Measurements from ENCODE around the gene BCL11A.

The BCL11A gene

GRCh38 chr2:60529136-60529784 is 24.2 kb downstream of the BCL11A start:
- H3K9me3 ChIP-seq (ENCODE audit: control insufficient read depth in 1 of 2, low read length in 2 of 2): no peaks in the 10 kb centered on the region
- H3K9ac ChIP-seq (ENCODE audit: low read depth in 1 of 2, low read length in 2 of 2): peak overlapping the region in 1 of 2 donors; percentile 50
- H3K4me3 ChIP-seq (ENCODE audit: low read depth in 1 of 2, low read length in 2 of 2): peak overlapping the region in 1 of 2 donors; percentile 21
- H3K4me1 ChIP-seq (ENCODE audit: control insufficient read depth in 1 of 2, insufficient read depth in 2 of 2, low read length in 2 of 2): peaks cover 40 to 46% of the 10 kb centered on the region in 2 donors
- H3K27ac ChIP-seq (ENCODE audit: low read depth, low read length): no peak overlapping the region
- H3K27me3 ChIP-seq (ENCODE audit: control insufficient read depth in 1 of 2, insufficient read depth in 2 of 2, low read length in 2 of 2): peaks cover 0 to 3% of the 10 kb centered on the region in 2 donors
- peaks cover 0 to 8% of the 10 kb centered on the region in 2 donors for H3K36me3 ChIP-seq (ENCODE audit: control insufficient read depth in 1 of 2, insufficient read depth in 2 of 2, low read length in 2 of 2)

GRCh38 chr2:60528281-60529020 is 25.0 kb downstream of the BCL11A start:
- no peak overlapping the region for H3K4me3 ChIP-seq (ENCODE audit: low read depth in 1 of 2, low read length in 2 of 2)
- no peak overlapping the region for H3K9ac ChIP-seq (ENCODE audit: low read depth in 1 of 2, low read length in 2 of 2)
- no peak overlapping the region for H3K27ac ChIP-seq (ENCODE audit: low read depth, low read length)

GRCh38 chr2:60527762-60528161 is 25.7 kb downstream of the BCL11A start:
- Histone ChIP-seq H3K4me1 (ENCODE audit: control insufficient read depth in 1 of 2, insufficient read depth in 2 of 2, low read length in 2 of 2) (peaks cover 34 to 35% of the 10 kb centered on the region in 2 donors), H3K27ac (ENCODE audit: low read depth, low read length) (no peak overlapping the region), H3K36me3 (ENCODE audit: control insufficient read depth in 1 of 2, insufficient read depth in 2 of 2, low read length in 2 of 2) (peaks cover 0 to 11% of the 10 kb centered on the region in 2 donors), H3K4me3 (ENCODE audit: low read depth in 1 of 2, low read length in 2 of 2) (no peak overlapping the region), H3K9me3 (ENCODE audit: control insufficient read depth in 1 of 2, low read length in 2 of 2) (no peaks in the 10 kb centered on the region), H3K27me3 (ENCODE audit: control insufficient read depth in 1 of 2, insufficient read depth in 2 of 2, low read length in 2 of 2) (peaks cover 0 to 3% of the 10 kb centered on the region in 2 donors), H3K9ac (ENCODE audit: low read depth in 1 of 2, low read length in 2 of 2) (no peak overlapping the region)

More at GRCh38 chr2:60528281-60529020, 25.0 kb downstream of the BCL11A start:
- H3K9me3 ChIP-seq (ENCODE audit: control insufficient read depth in 1 of 2, low read length in 2 of 2): no peaks in the 10 kb centered on the region
- peaks cover 0 to 3% of the 10 kb centered on the region in 2 donors for H3K27me3 ChIP-seq (ENCODE audit: control insufficient read depth in 1 of 2, insufficient read depth in 2 of 2, low read length in 2 of 2)
- peaks cover 34 to 40% of the 10 kb centered on the region in 2 donors for H3K4me1 ChIP-seq (ENCODE audit: control insufficient read depth in 1 of 2, insufficient read depth in 2 of 2, low read length in 2 of 2)
- peaks cover 0 to 11% of the 10 kb centered on the region in 2 donors for H3K36me3 ChIP-seq (ENCODE audit: control insufficient read depth in 1 of 2, insufficient read depth in 2 of 2, low read length in 2 of 2)

- peaks cover 28 to 29% of the 10 kb centered on the region in 2 donors for H3K4me1 ChIP-seq (ENCODE audit: control insufficient read depth in 1 of 2, insufficient read depth in 2 of 2, low read length in 2 of 2)
- H3K9me3 ChIP-seq (ENCODE audit: control insufficient read depth in 1 of 2, low read length in 2 of 2): no peaks in the 10 kb centered on the region
- no peak overlapping the region for H3K9ac ChIP-seq (ENCODE audit: low read depth in 1 of 2, low read length in 2 of 2)
- H3K4me3 ChIP-seq (ENCODE audit: low read depth in 1 of 2, low read length in 2 of 2): no peak overlapping the region
- peaks cover 0 to 11% of the 10 kb centered on the region in 2 donors for H3K36me3 ChIP-seq (ENCODE audit: control insufficient read depth in 1 of 2, insufficient read depth in 2 of 2, low read length in 2 of 2)
- no peak overlapping the region for H3K27ac ChIP-seq (ENCODE audit: low read depth, low read length)
- peaks cover 0 to 1% of the 10 kb centered on the region in 2 donors for H3K27me3 ChIP-seq (ENCODE audit: control insufficient read depth in 1 of 2, insufficient read depth in 2 of 2, low read length in 2 of 2)
Observed at GRCh38 chr2:60526623-60527022, 26.8 kb downstream of the BCL11A start.

GRCh38 chr2:60525899-60526298 is 27.6 kb downstream of the BCL11A start:
- no peak overlapping the region for H3K9ac ChIP-seq (ENCODE audit: low read depth in 1 of 2, low read length in 2 of 2)
- no peak overlapping the region for H3K4me3 ChIP-seq (ENCODE audit: low read depth in 1 of 2, low read length in 2 of 2)
- no peaks in the 10 kb centered on the region for H3K9me3 ChIP-seq (ENCODE audit: control insufficient read depth in 1 of 2, low read length in 2 of 2)
- H3K27ac ChIP-seq (ENCODE audit: low read depth, low read length): no peak overlapping the region
- H3K4me1 ChIP-seq (ENCODE audit: control insufficient read depth in 1 of 2, insufficient read depth in 2 of 2, low read length in 2 of 2): peaks cover 22 to 28% of the 10 kb centered on the region in 2 donors
- peaks cover 0 to 11% of the 10 kb centered on the region in 2 donors for H3K36me3 ChIP-seq (ENCODE audit: control insufficient read depth in 1 of 2, insufficient read depth in 2 of 2, low read length in 2 of 2)
- no peaks in the 10 kb centered on the region for H3K27me3 ChIP-seq (ENCODE audit: control insufficient read depth in 1 of 2, insufficient read depth in 2 of 2, low read length in 2 of 2)

GRCh38 chr2:60524874-60525273 is 28.6 kb downstream of the BCL11A start:
- Histone ChIP-seq H3K9ac (ENCODE audit: low read depth in 1 of 2, low read length in 2 of 2) (no peak overlapping the region), H3K4me1 (ENCODE audit: control insufficient read depth in 1 of 2, insufficient read depth in 2 of 2, low read length in 2 of 2) (peaks cover 23 to 33% of the 10 kb centered on the region in 2 donors), H3K4me3 (ENCODE audit: low read depth in 1 of 2, low read length in 2 of 2) (no peak overlapping the region), H3K9me3 (ENCODE audit: control insufficient read depth in 1 of 2, low read length in 2 of 2) (no peaks in the 10 kb centered on the region), H3K27ac (ENCODE audit: low read depth, low read length) (no peak overlapping the region), H3K36me3 (ENCODE audit: control insufficient read depth in 1 of 2, insufficient read depth in 2 of 2, low read length in 2 of 2) (peaks cover 0 to 11% of the 10 kb centered on the region in 2 donors), H3K27me3 (ENCODE audit: control insufficient read depth in 1 of 2, insufficient read depth in 2 of 2, low read length in 2 of 2) (no peaks in the 10 kb centered on the region)

- Histone ChIP-seq H3K9ac (ENCODE audit: low read depth in 1 of 2, low read length in 2 of 2) (no peak overlapping the region), H3K4me3 (ENCODE audit: low read depth in 1 of 2, low read length in 2 of 2) (no peak overlapping the region)
Observed at GRCh38 chr2:60523963-60524362, 29.5 kb downstream of the BCL11A start.

GRCh38 chr2:60522462-60522861 is 31.0 kb downstream of the BCL11A start:
- Histone ChIP-seq H3K9ac (ENCODE audit: low read depth in 1 of 2, low read length in 2 of 2) (no peak overlapping the region), H3K36me3 (ENCODE audit: control insufficient read depth in 1 of 2, insufficient read depth in 2 of 2, low read length in 2 of 2) (peaks cover 0 to 18% of the 10 kb centered on the region in 2 donors), H3K27me3 (ENCODE audit: control insufficient read depth in 1 of 2, insufficient read depth in 2 of 2, low read length in 2 of 2) (no peaks in the 10 kb centered on the region), H3K4me3 (ENCODE audit: low read depth in 1 of 2, low read length in 2 of 2) (no peak overlapping the region), H3K27ac (ENCODE audit: low read depth, low read length) (no peak overlapping the region), H3K4me1 (ENCODE audit: control insufficient read depth in 1 of 2, insufficient read depth in 2 of 2, low read length in 2 of 2) (peaks cover 17 to 18% of the 10 kb centered on the region in 2 donors), H3K9me3 (ENCODE audit: control insufficient read depth in 1 of 2, low read length in 2 of 2) (no peaks in the 10 kb centered on the region)

More at GRCh38 chr2:60523963-60524362, 29.5 kb downstream of the BCL11A start:
- Histone ChIP-seq H3K27ac (ENCODE audit: low read depth, low read length) (no peak overlapping the region), H3K9me3 (ENCODE audit: control insufficient read depth in 1 of 2, low read length in 2 of 2) (no peaks in the 10 kb centered on the region), H3K36me3 (ENCODE audit: control insufficient read depth in 1 of 2, insufficient read depth in 2 of 2, low read length in 2 of 2) (peaks cover 0 to 11% of the 10 kb centered on the region in 2 donors), H3K27me3 (ENCODE audit: control insufficient read depth in 1 of 2, insufficient read depth in 2 of 2, low read length in 2 of 2) (no peaks in the 10 kb centered on the region), H3K4me1 (ENCODE audit: control insufficient read depth in 1 of 2, insufficient read depth in 2 of 2, low read length in 2 of 2) (peaks cover 20 to 28% of the 10 kb centered on the region in 2 donors)

GRCh38 chr2:60521626-60522025 is 31.8 kb downstream of the BCL11A start:
- Histone ChIP-seq H3K9me3 (ENCODE audit: control insufficient read depth in 1 of 2, low read length in 2 of 2) (no peaks in the 10 kb centered on the region), H3K27me3 (ENCODE audit: control insufficient read depth in 1 of 2, insufficient read depth in 2 of 2, low read length in 2 of 2) (no peaks in the 10 kb centered on the region), H3K36me3 (ENCODE audit: control insufficient read depth in 1 of 2, insufficient read depth in 2 of 2, low read length in 2 of 2) (peaks cover 0 to 14% of the 10 kb centered on the region in 2 donors), H3K27ac (ENCODE audit: low read depth, low read length) (no peak overlapping the region), H3K9ac (ENCODE audit: low read depth in 1 of 2, low read length in 2 of 2) (no peak overlapping the region), H3K4me1 (ENCODE audit: control insufficient read depth in 1 of 2, insufficient read depth in 2 of 2, low read length in 2 of 2) (peaks cover 14 to 18% of the 10 kb centered on the region in 2 donors), H3K4me3 (ENCODE audit: low read depth in 1 of 2, low read length in 2 of 2) (no peak overlapping the region)

GRCh38 chr2:60520917-60521539 is 32.4 kb downstream of the BCL11A start:
- no peak overlapping the region for H3K9ac ChIP-seq (ENCODE audit: low read depth in 1 of 2, low read length in 2 of 2)
- no peak overlapping the region for H3K4me3 ChIP-seq (ENCODE audit: low read depth in 1 of 2, low read length in 2 of 2)
- no peaks in the 10 kb centered on the region for H3K9me3 ChIP-seq (ENCODE audit: control insufficient read depth in 1 of 2, low read length in 2 of 2)
- H3K4me1 ChIP-seq (ENCODE audit: control insufficient read depth in 1 of 2, insufficient read depth in 2 of 2, low read length in 2 of 2): peaks cover 14 to 18% of the 10 kb centered on the region in 2 donors
- no peaks in the 10 kb centered on the region for H3K27me3 ChIP-seq (ENCODE audit: control insufficient read depth in 1 of 2, insufficient read depth in 2 of 2, low read length in 2 of 2)
- H3K36me3 ChIP-seq (ENCODE audit: control insufficient read depth in 1 of 2, insufficient read depth in 2 of 2, low read length in 2 of 2): peaks cover 0 to 13% of the 10 kb centered on the region in 2 donors
- H3K27ac ChIP-seq (ENCODE audit: low read depth, low read length): no peak overlapping the region

Data from duodenal mucosa (tissue), 2 donors.